ACHN (cell line): Measurements from ENCODE around the gene SLCO4A1.
"Not testable (repeated sequence)": the region's sequence is repeated elsewhere in the genome, so short reads cannot be mapped to it uniquely, and the experiment has no call there.

ENCODE experiments used
- DNase-seq: peaks from one replicate; pipeline ENCODE4 v3.0.0-alpha.2; 2015
- in situ Hi-C: cut with HindIII; loops from 2 replicates; pipeline ENCODE4 v1.10.0; 2017; ENCODE audit warnings: low sequenced_read_pairs, low pct_ligation_motif_present, low pct_unique_long_range_greater_than_20kb

The SLCO4A1 gene

DNA sequence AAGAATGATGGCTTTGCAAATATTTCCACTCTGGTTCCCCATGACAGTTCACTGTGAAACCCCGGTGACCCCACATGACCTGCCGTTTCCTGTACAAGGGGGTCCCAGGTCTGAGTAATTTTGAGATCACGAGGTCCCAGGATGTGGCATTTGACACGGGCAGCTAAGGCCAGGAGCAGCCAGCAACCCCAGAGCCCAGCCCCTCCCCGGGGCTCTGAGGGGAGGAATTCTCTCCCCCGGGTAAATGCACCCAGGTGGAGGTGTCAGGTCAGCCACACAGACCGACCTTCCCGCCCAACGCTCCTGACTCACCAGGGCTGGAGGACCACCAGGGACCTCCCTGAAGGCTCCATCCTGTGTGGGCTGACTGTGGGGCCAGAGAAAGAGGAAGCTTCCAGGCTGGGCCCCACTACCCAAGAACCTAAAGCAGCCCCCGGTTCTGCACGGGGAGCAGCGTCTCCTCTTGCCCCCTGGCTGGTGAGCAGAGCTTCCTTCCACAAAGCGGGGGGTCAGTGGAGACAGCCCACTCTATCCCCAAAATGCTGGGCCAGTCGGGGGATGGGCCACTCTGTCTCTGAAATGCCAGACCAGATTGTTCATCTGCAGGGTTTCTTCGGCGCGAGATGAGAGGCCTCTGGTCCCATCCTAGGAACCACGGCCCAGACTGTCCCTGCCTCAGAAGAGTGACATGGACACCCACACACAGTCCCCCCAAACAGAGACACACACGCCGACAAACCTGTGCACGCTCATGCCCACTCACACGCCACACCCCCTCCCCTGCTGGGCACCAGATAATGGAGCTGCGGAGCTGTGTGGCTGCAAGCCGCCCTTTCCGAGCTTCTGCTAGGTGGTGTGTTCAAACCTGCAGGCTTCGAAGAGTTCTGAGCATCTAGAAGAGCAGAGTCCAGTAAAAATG, 23.4 kb upstream of the SLCO4A1 start:
- in situ Hi-C loops: no loop called here
- no peak for DNase-seq

GRCh38 chr20:62620625-62621024, 21.7 kb upstream of the SLCO4A1 start:
- in situ Hi-C loops: no loop called here
- no peak for DNase-seq

- in situ Hi-C loops: no loop called here
- DNase-seq: no peak
Observed at GRCh38 chr20:62621251-62622110, 20.8 kb upstream of the SLCO4A1 start.

DNA sequence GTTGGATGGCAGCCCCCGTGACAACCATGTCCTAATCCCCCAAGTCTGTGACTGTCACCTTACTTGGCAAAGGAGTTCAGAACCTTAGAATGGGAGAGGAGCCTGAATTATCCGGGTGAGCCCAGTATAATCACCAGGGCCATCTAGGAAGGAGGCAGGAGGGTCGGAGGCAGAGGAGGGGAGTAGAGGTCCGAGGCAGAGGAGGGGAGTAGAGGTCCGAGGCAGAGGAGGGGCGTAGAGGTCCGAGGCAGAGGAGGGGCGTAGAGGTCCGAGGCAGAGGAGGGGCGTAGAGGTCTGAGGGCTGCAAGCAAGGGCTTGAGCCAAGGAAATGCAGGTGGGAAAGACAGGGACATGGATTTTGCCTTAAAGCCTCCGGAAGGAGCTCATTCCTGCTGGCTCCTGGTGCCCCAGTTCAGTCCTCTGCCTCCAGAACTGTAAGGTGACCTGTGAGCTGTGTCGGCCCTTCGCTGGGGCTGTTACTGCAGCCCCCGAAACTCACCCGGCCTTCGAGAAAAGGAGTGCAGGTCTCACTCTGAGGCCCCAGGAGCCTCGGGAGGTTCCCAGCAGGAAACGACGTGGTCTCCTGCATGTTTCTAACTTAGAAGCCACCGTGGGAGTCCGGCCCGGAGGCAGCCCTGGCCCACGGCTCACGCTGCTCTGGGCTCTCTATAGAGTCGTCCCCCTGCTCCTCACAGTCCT, 20.0 kb upstream of the SLCO4A1 start:
- in situ Hi-C loops: no loop called here
- DNase-seq: no peak

DNA sequence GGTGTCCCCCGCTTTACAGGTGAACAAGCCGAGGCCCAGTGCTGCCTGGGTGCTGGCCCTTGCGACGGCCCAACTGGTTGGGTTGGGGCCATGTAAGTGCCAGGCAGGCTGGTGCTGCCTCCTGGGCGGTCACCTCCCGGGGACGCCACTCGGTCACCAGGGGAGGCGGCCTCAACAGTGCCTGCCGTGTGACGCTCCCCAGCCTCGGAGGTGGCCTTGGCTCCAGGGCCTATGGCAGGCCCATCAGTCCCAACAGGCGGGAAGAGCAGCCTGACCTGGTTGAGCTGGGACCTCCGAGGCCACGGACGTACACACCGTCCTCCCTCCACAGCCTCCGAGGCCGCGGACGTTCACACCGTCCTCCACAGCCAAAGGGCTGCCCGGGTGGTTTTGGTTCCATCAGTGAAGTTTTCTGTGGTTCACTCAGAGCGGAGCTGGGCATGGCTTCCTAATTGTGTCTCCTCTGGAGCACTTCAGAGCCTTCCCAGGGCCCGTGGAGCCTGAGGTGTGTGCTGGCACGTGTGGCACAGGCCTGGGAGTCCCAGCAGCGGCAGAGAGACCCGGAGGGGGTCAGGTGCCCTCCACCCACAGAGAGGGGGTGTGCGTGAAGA, 19.3 kb upstream of the SLCO4A1 start:
- in situ Hi-C loops: no loop called here
- no peak for DNase-seq

DNA sequence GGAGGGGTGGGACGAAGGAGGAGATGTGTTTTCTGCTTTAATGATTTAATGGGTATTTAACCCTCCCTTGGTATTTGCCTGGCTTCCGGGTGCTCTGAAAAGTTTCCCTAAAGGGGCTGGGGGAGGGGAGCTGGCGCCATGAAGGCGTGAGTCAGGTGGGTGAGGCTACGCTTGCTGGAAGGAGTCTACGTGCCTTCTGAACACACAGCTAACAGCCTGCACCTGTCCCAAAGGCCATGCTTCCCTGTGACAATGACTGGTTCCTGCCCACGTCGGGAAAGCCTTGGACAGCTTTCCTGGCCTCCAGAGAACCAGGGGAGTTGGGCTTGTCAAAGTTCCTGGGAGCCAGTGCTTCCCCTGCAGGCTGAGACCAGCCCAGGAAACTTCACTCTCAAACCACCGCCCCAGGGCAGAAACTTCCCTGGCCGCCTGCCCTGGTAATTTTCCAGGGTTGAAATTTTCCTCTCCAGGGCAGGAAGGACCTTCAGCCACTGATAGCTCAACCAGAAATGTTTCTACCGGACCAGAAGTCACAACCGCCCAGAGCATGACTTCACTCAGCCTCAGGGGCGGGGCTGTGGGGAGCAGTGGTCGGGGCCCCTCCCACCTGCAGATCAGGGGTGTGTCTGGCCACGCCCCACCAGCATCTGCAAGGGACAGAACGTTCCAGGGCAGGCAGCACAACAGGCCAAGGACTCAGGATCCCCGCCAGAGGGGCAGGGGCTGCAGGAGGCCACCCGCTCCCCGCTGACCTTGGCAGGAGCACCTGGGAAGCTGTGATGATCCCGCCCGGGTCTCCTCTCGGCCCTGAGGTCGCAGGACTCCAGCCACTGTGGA, 18.6 kb upstream of the SLCO4A1 start:
- in situ Hi-C loops: no loop called here
- DNase-seq: peak; percentile 85

- in situ Hi-C loops: no loop called here
- no peak for DNase-seq
Observed at GRCh38 chr20:62624325-62624690, 18.0 kb upstream of the SLCO4A1 start.

GRCh38 chr20:62624719-62625453, 17.4 kb upstream of the SLCO4A1 start:
- in situ Hi-C loops: no loop called here
- no peak for DNase-seq

GRCh38 chr20:62625516-62625915, 16.8 kb upstream of the SLCO4A1 start:
- in situ Hi-C loops: no loop called here

GRCh38 chr20:62625921-62626547, 16.3 kb upstream of the SLCO4A1 start:
- in situ Hi-C loops: no loop called here

More at GRCh38 chr20:62625516-62625915, 16.8 kb upstream of the SLCO4A1 start:
- DNase-seq: no peak

GRCh38 chr20:62627425-62627824, 14.9 kb upstream of the SLCO4A1 start:
- in situ Hi-C loops, DNase-seq: not testable (repeated sequence)

More at GRCh38 chr20:62625921-62626547, 16.3 kb upstream of the SLCO4A1 start:
- no peak for DNase-seq

DNA sequence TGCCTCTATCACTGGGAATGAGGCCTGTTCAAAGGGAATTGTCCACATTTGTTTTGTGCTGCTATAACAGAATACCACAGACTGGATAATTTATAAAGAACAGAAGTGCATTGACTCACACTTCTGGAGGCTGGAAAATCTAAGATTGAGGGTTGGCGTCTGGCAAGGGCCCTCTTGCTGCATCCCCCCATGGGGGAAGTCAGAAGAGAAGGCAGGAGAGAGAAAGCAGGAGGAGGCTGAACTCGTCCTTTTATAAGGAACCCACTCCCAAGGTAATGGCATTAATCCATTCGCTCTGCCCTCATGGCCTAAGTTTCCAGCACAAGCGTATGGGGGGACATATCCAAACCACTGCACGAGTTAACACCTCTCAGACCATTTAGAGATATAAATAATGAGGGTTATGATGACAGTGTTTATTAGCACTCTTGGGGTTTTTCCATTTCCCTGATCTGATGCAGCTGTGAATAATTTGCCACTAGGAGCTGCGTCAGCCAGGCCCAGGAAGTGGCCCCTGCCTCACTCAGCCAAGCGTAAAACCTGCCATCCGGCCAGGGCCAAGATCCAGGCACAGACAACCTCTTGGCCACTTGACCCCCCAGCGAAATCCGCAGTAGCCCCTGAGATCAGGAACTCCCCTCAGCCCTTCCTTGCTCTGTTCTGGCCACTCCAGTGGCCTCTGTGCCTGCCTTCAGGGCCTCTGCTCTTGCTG, 14.2 kb upstream of the SLCO4A1 start:
- in situ Hi-C loops: no loop called here
- DNase-seq: peak; percentile 80

DNA sequence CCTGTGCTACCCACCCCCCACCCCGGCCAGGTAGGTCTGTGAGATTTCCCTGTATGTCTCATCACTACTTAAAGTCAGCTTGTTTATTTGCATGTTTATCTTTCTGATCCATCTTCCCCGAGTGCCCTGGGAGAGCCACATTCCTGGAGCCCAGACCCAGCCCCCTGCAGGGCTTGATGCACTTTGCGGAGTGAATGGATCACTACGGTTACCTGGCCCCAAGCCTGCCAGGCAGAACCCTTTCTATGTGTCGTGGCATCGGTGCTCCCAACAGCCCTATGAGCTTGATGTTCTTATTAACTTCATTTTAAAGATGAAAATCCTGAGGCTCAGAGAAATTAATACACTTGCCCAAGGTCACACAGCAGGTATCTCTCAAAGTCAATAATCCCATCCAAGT, 13.6 kb upstream of the SLCO4A1 start:
- in situ Hi-C loops: no loop called here
- DNase-seq: peak; percentile 59

GRCh38 chr20:62629864-62630470, 12.3 kb upstream of the SLCO4A1 start:
- no peak for DNase-seq
- in situ Hi-C loops: no loop called here

GRCh38 chr20:62631336-62632308, 10.7 kb upstream of the SLCO4A1 start:
- no peak for DNase-seq
- in situ Hi-C loops: no loop called here
